A673 (cell line): ENCODE measurements around the gene CCDC183. TPM values are rescaled to one million over a fixed set of nuclear protein-coding genes. Genes with fewer than 3 reads are reported as not detected.

Source experiments
- BruUV-seq: library from RNA; stranded (reverse); fragments of 400-500 nt; replicated peaks from 2 replicates; lab custom pipeline; 2021; lab: Mats Ljungman, UMichigan
- CTCF ChIA-PET: fragments of 300-600 bp; sonication (Branson Sonifier 250); formaldehyde crosslinking; loops from one replicate; lab custom pipeline; 2022; ENCODE audit warnings: antibody characterized with exemption; lab: Charles Lee
- POLR2A ChIA-PET: fragments of 300-600 bp; sonication (Branson Sonifier 250); formaldehyde crosslinking; loops from one replicate; lab custom pipeline; 2022; ENCODE audit warnings: antibody characterized with exemption; ENCODE audit not compliant: low non-redundant PET; lab: Charles Lee
- DNase-seq: peaks from one replicate; pipeline ENCODE4 v3.0.0-alpha.2; 2015; ENCODE audit warnings: low spot score
- H3K27ac ChIP-seq: fragments of 200-600 bp; sonication (generic); 2 replicates; pipeline ENCODE4 v1.5.1; 2016; ENCODE audit warnings: mixed run types, low read depth, mild to moderate bottlenecking, mixed read lengths, antibody characterized with exemption, low read length; ENCODE audit not compliant: poor library complexity, severe bottlenecking
- H3K27me3 ChIP-seq: fragments of 200-600 bp; sonication (generic); replicated peaks from 2 replicates; pipeline ENCODE4 v1.6.1; 2017; ENCODE audit warnings: mixed run types, low read depth, mild to moderate bottlenecking, mixed read lengths, antibody characterized with exemption, low read length; ENCODE audit not compliant: insufficient read depth, poor library complexity
- H3K36me3 ChIP-seq: fragments of 200-600 bp; sonication (generic); 2 replicates; pipeline ENCODE4 v1.6.1; 2016; ENCODE audit warnings: mixed run types, mild to moderate bottlenecking, mixed read lengths, antibody characterized with exemption, low read length; ENCODE audit not compliant: insufficient read depth, poor library complexity, severe bottlenecking
- H3K4me1 ChIP-seq: fragments of 200-600 bp; sonication (generic); 2 replicates; pipeline ENCODE4 v1.6.1; 2017; ENCODE audit warnings: mixed run types, mild to moderate bottlenecking, mixed read lengths, antibody characterized with exemption, low read length; ENCODE audit not compliant: insufficient read depth, poor library complexity, severe bottlenecking
- H3K4me3 ChIP-seq: fragments of 200-600 bp; sonication (generic); 2 replicates; pipeline ENCODE4 v1.5.1; 2016; ENCODE audit warnings: low read depth, mixed run types, mild to moderate bottlenecking, mixed read lengths, low read length; ENCODE audit not compliant: poor library complexity, severe bottlenecking
- H3K9me3 ChIP-seq: fragments of 200-600 bp; sonication (generic); 2 replicates; pipeline ENCODE4 v1.6.1; 2016; ENCODE audit warnings: mixed run types, low read depth, mild to moderate bottlenecking, mixed read lengths, antibody characterized with exemption, low read length; ENCODE audit not compliant: poor library complexity, severe bottlenecking
- EZH2 ChIP-seq: fragments of 200-600 bp; sonication (generic); IDR thresholded peaks from 2 replicates; pipeline ENCODE4 v1.6.1; 2017; ENCODE audit warnings: borderline replicate concordance, low read depth, mild to moderate bottlenecking, mixed read lengths, antibody characterized with exemption, low read length; ENCODE audit not compliant: poor library complexity, severe bottlenecking
- intact Hi-C: fragments of 100-400 bp; cut with micrococcal nuclease; formaldehyde crosslinking; loops from one replicate; pipeline ENCODE4 v1.10.0; 2022; ENCODE audit not compliant: unreplicated experiment
- total RNA-seq: library from RNA; stranded (reverse); gene quantifications from 2 replicates; pipeline ENCODE4 v1.2.3, GENCODE V29; 2021
- TF ChIP-seq, protein P1 (sequence below): fragments of 300-800, 200-600 bp; sonication (generic); conservative IDR thresholded peaks from 2 replicates; pipeline ENCODE4 v1.5.1; 2017; ENCODE audit warnings: low read depth, mild to moderate bottlenecking, antibody characterized with exemption, low read length, moderate library complexity, mixed read lengths

Gene CCDC183
- total RNA-seq, 1 experiment from 2014 or later, result not detected

GRCh38 chr9:136825295-136826187, 29.4 kb downstream of the CCDC183 start:
- ChIA-PET POLR2A (no interaction called here), CTCF (no interaction called here)
- intact Hi-C loops, result no loop called here
- Histone ChIP-seq H3K27me3 (no peaks in the 10 kb centered on the region), H3K4me1 (peaks cover 6% of the 10 kb centered on the region), H3K27ac (no peak overlapping the region), H3K36me3 (peaks cover 66% of the 10 kb centered on the region), H3K4me3 (no peak overlapping the region), H3K9me3 (no peaks in the 10 kb centered on the region)
- TF ChIP-seq EZH2, result no peak
- TF ChIP-seq, protein P1, sequence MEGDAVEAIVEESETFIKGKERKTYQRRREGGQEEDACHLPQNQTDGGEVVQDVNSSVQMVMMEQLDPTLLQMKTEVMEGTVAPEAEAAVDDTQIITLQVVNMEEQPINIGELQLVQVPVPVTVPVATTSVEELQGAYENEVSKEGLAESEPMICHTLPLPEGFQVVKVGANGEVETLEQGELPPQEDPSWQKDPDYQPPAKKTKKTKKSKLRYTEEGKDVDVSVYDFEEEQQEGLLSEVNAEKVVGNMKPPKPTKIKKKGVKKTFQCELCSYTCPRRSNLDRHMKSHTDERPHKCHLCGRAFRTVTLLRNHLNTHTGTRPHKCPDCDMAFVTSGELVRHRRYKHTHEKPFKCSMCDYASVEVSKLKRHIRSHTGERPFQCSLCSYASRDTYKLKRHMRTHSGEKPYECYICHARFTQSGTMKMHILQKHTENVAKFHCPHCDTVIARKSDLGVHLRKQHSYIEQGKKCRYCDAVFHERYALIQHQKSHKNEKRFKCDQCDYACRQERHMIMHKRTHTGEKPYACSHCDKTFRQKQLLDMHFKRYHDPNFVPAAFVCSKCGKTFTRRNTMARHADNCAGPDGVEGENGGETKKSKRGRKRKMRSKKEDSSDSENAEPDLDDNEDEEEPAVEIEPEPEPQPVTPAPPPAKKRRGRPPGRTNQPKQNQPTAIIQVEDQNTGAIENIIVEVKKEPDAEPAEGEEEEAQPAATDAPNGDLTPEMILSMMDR, result no peak
- BruUV-seq, result no TSS peak
- no peak for DNase-seq

DNA sequence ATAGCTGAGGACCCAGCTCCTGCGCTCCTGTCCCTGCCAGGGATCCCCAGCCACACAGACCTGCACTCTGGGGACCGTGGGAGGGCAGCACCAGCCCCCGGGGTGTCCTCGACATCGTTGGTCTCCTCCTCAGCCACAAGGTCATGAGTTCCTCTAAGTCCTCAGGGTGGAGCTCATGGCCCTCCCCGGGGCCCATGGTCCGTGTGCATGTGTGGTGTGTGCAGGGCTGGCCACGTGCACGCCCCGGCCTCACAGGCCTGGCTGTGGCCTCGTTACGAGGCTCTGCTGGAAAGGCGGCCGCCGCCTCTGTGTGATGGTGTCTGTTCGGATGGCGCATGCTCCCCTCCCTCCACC, 30.0 kb downstream of the CCDC183 start:
- H3K4me1 ChIP-seq, result no peaks in the 10 kb centered on the region
- no peak for TF ChIP-seq EZH2
- TF ChIP-seq, protein P1, result no peak
- intact Hi-C loops, result no loop called here
- H3K9me3 ChIP-seq, result no peaks in the 10 kb centered on the region
- H3K27ac ChIP-seq, result no peak overlapping the region
- DNase-seq, result no peak
- H3K36me3 ChIP-seq, result peaks cover 72% of the 10 kb centered on the region
- no peak overlapping the region for H3K4me3 ChIP-seq
- ChIA-PET CTCF (no interaction called here), POLR2A (no interaction called here)
- BruUV-seq, result no TSS peak
- no peaks in the 10 kb centered on the region for H3K27me3 ChIP-seq

DNA sequence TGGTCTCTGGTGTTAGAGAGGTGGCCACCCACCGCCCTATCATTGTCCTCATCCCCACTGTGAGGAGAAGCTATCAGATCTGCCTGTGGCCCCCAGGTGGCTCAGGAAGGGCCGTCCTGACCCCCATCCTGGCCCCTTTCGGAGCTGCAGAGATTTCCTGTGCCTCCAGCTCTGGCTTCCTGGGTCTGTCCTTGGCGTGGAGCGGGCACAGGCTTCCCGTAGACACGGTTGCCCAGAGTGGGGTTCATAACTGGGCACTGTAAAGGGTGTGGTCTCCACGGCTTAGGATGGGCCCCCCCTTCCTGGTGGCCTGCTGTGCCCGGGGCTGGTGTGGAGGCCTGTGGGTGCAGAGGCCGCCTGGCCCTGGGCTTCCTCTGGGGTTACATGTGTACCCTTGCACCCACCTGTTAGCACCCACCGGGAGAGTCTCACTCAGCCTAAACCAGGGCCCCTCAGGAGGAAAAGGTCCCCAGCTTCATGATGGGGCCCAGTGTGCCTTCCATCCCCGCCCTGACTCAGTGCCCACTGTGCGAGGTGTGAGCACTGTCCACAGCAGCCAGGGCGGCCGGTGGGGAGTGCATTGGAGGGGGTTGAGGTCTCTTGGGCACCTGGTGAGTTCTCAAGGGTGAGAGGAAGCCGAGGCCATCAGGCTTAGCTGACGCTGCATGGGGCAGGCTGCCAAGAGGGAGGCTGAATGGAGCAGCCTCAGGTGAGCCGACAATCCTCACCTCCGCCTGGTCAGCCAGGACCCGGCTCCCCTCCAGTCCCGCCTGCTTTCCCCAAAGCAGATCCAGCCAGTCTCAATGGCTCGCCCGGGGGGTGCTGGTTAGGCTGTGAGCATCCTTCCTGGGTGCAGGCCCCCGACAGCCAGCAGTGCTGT, 30.8 kb downstream of the CCDC183 start:
- BruUV-seq, result no TSS peak
- H3K4me1 ChIP-seq, result no peaks in the 10 kb centered on the region
- no peak for DNase-seq
- TF ChIP-seq, protein P1, result no peak
- no peak for TF ChIP-seq EZH2
- H3K27ac ChIP-seq, result no peak overlapping the region
- no peak overlapping the region for H3K4me3 ChIP-seq
- intact Hi-C loops, result no loop called here
- POLR2A ChIA-PET, result no interaction called here
- no peaks in the 10 kb centered on the region for H3K9me3 ChIP-seq
- H3K27me3 ChIP-seq, result no peaks in the 10 kb centered on the region
- H3K36me3 ChIP-seq, result peaks cover 79% of the 10 kb centered on the region
- CTCF ChIA-PET, result no interaction called here
